ENCODE results near the gene TMEM156.

The TMEM156 gene

DNA sequence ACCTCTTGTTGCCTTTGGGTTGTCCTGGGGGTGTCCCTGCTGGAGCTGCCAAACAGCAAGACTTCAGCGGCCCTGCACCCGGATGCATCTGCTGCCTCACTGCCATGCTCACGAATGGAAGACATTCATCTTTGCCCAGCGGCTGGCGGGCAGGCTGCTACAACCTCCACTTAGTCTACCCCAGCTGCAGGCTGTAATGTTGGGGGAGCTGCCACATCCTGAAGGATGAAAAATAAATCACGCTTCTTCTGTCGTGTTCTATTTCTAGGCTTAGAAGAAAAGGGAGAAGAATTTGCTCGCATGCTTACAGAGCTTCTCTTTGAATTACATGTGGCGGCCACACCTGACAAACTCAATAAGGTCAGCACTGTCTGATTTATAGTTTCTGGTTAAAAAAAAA lies 103.2 kb downstream of the TMEM156 start:
- no peak for TF ChIP-seq CTCF (conservative IDR thresholded peaks at IDR 0.05; ENCODE audit: low read depth)
- CTCF ChIA-PET: interaction anchor here (0.6 to 0.7 kb wide), 2 partner anchors 13 to 24 kb away, joined by 3 to 5 read pairs; no protein-coding TSS in a partner anchor

GRCh38 chr4:38928568-38928967 lies 103.6 kb downstream of the TMEM156 start:
- DNase-seq (ENCODE audit: low spot score): no peak
- ChIA-PET POLR2A (ENCODE audit: low non-redundant PET) (no interaction called here), CTCF (no interaction called here)
- no peak for TF ChIP-seq CTCF (conservative IDR thresholded peaks at IDR 0.05; ENCODE audit: low read depth)
- no peak overlapping the region for H3K27ac ChIP-seq

More for the DNA sequence above, 103.2 kb downstream of the TMEM156 start:
- POLR2A ChIA-PET (ENCODE audit: low non-redundant PET): no interaction called here
- DNase-seq (ENCODE audit: low spot score): no peak
- no peak overlapping the region for H3K27ac ChIP-seq

DNA sequence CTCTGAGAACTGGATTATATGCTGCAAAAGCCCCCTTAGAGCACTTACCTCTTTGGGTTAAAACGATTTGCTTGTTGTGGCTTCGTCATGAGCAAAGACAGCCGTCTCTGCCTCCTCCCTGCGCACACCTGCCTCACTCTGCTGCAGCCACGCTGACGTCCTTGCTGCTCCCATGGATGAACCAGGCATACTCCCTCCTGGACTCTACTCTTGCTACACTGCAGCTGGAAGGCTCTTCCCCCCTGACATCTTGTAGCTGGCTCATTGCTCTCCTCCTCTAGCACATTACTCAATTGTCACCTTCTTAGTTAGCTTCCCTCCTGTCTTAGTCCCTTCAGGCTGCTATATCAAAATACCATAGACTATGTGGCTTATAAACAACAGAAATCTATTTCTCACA lies 105.3 kb downstream of the TMEM156 start:
- H3K27ac ChIP-seq: no peak overlapping the region
- CTCF ChIA-PET: interaction anchor here (0.6 kb wide), 1 partner anchor 62 kb away, joined by 4 read pairs; no protein-coding TSS in a partner anchor
- POLR2A ChIA-PET (ENCODE audit: low non-redundant PET): no interaction called here
- TF ChIP-seq CTCF (conservative IDR thresholded peaks at IDR 0.05; ENCODE audit: low read depth): no peak
- no peak for DNase-seq (ENCODE audit: low spot score)

- no peak for TF ChIP-seq CTCF (conservative IDR thresholded peaks at IDR 0.05; ENCODE audit: low read depth)
- no peak for DNase-seq (ENCODE audit: low spot score)
- ChIA-PET CTCF (interaction anchor here (0.6 kb wide), 1 partner anchor 60 kb away, joined by 4 read pairs; no protein-coding TSS in a partner anchor), POLR2A (ENCODE audit: low non-redundant PET) (interaction anchor here (0.6 kb wide), 1 partner anchor 304 kb away, joined by 3 read pairs; no protein-coding TSS in a partner anchor)
- H3K27ac ChIP-seq: no peak overlapping the region
These were observed 106.5 kb downstream of the TMEM156 start for GRCh38 chr4:38925492-38926413.

- no peak for TF ChIP-seq CTCF (conservative IDR thresholded peaks at IDR 0.05; ENCODE audit: low read depth)
- POLR2A ChIA-PET (ENCODE audit: low non-redundant PET): interaction anchor here (0.7 kb wide), 1 partner anchor 123 kb away, joined by 3 read pairs; no protein-coding TSS in a partner anchor
- H3K27ac ChIP-seq: no peak overlapping the region
- DNase-seq (ENCODE audit: low spot score): no peak
- CTCF ChIA-PET: no interaction called here
These were observed 107.9 kb downstream of the TMEM156 start for GRCh38 chr4:38924353-38924752.

DNA sequence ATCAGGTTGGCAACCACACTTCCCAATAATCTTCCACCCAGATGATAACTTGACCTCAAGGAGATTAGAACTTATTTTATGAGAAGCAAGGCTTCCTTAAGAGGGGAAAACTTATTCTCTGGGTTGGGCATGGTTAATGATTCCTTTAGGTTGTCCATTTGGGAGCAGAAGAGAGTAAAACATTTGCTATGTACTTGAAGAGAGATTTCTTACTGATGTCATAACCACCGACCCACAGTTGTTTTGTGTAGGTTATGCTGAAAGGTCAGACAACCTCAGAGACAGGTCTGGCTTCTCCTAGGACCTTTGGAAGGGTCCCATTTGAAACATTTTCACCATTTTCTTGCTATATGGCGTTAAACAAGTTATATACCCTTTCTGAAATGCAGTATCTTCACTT lies 108.5 kb downstream of the TMEM156 start:
- no peak overlapping the region for H3K27ac ChIP-seq
- POLR2A ChIA-PET (ENCODE audit: low non-redundant PET): no interaction called here
- TF ChIP-seq CTCF (conservative IDR thresholded peaks at IDR 0.05; ENCODE audit: low read depth): no peak
- CTCF ChIA-PET: no interaction called here
- DNase-seq (ENCODE audit: low spot score): no peak
